ENCODE measurements around the gene TIMM10B. TPM values are rescaled to one million over a fixed set of nuclear protein-coding genes. Genes with fewer than 3 reads are reported as not detected.

TIMM10B gene
- total RNA-seq, 1 donor, result 49.7 TPM

DNA sequence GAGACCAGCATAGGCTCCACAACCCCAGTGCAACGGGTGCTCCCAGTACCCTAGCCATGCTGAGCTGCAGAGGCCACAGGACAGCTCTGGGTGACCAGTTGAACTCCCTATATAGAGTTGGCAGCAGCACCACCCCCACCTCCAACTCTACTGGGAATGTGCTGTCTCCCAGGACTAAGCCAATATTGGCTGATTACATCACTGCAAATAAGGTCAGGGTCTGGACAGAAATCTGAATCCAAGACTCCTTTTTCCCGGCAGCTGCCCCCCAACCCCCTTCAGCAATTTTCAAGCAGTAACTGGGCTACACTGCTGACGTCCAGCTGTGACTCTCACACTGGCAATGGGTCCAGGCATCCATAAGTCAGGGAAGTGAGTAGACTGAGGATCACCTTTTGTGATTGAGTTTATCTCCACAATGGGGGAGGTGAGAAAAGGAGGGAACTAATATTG, 40.4 kb upstream of the TIMM10B start, which contains the start of gene HPX:
Gene HPX (minus strand): TSS at position 82 of the 453 bp plus-strand sequence. CDS start 24 bp downstream, at position 58.
- TF ChIP-seq, protein P1, sequence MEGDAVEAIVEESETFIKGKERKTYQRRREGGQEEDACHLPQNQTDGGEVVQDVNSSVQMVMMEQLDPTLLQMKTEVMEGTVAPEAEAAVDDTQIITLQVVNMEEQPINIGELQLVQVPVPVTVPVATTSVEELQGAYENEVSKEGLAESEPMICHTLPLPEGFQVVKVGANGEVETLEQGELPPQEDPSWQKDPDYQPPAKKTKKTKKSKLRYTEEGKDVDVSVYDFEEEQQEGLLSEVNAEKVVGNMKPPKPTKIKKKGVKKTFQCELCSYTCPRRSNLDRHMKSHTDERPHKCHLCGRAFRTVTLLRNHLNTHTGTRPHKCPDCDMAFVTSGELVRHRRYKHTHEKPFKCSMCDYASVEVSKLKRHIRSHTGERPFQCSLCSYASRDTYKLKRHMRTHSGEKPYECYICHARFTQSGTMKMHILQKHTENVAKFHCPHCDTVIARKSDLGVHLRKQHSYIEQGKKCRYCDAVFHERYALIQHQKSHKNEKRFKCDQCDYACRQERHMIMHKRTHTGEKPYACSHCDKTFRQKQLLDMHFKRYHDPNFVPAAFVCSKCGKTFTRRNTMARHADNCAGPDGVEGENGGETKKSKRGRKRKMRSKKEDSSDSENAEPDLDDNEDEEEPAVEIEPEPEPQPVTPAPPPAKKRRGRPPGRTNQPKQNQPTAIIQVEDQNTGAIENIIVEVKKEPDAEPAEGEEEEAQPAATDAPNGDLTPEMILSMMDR (IDR thresholded peaks at IDR 0.05; ENCODE audit: insufficient read depth, low read depth, low read length), result no peak
- H3K4me3 ChIP-seq (ENCODE audit: low read depth, low read length), result no peak within 1 kb of the TSS
- no peak for DNase-seq (ENCODE audit: low read depth)

DNA sequence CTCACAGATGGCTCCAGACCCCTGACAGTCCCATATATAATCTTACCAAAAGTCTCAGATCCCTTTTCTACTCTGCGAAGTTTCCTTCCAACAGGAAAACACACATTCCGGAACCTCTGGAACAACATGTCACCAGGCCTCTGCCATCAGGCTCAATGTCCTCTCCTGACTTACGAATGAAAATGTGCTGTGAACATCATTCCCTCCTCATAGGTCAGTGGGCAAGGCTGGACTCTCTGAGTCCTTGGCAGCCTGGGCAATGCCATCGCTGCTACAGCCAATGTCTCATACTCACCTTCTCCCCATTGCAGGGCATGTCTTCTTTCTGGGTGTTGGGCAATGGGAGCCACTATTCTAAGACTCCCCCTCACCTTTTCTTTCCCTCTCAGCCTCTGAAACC, 38.9 kb upstream of the TIMM10B start:
- H3K4me3 ChIP-seq (ENCODE audit: low read depth, low read length), result no peak overlapping the region
- TF ChIP-seq, protein P1 (IDR thresholded peaks at IDR 0.05; ENCODE audit: insufficient read depth, low read depth, low read length), result no peak
- no peak for DNase-seq (ENCODE audit: low read depth)

DNA sequence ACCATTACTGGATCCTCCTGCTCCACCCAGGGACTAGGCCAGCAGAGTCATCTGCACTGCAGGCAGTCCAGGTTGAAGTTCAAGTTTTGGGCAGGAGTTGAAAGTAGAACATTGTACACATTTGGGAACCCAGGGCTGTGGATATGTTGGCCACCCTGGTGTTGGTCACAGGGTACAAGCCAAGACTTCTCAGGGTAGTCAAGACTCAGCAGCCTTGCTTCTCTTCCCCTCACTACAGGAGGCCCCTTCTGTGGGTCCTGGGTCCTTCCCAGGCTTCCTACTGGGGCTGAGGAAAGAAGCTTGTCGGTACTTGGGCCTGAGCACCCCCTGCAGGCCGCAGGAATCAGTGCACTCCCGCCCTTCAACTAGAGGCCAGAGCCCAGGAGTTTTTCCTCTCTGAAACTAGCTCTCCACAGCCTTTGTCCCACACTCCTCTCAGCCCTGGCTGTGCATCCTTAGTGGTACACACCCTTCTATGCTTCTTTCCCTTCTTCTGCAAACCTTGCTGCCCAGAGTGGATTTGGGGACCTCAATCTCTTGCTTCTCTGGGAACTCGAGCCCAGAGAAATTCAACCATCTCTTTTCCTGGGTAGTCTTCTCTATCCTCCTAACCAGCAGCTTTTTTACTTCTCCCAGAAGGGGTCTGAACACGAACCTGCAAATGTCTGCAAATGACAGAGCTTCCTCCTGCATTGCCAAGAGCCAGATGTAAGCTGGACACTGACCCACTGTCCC, 37.9 kb upstream of the TIMM10B start:
- peak; percentile 60 for DNase-seq (ENCODE audit: low read depth)
- no peak overlapping the region for H3K4me3 ChIP-seq (ENCODE audit: low read depth, low read length)
- TF ChIP-seq, protein P1 (IDR thresholded peaks at IDR 0.05; ENCODE audit: insufficient read depth, low read depth, low read length), result peak; percentile 95

DNA sequence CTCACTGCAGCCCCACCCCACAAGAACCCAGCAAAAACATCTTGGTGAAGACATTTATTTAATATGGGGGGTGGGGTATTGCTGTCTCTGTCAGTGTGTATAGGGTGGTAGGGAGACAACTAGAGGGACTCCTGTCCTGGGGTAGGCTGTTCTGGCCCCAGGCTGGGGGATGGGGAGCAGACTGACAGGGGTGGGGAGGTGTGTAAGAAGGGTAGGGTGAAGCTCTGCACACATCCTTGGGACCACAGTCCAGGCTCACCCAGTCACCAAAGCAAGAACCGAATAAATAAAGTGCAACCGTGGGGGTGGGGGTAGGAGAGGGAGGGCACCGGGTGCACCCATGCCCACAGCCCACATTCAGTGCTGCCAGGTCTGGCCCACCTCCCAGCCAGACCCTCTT, 32.7 kb upstream of the TIMM10B start:
- TF ChIP-seq, protein P1 (IDR thresholded peaks at IDR 0.05; ENCODE audit: insufficient read depth, low read depth, low read length), result no peak
- no peak overlapping the region for H3K4me3 ChIP-seq (ENCODE audit: low read depth, low read length)
- DNase-seq (ENCODE audit: low read depth), result no peak

DNA sequence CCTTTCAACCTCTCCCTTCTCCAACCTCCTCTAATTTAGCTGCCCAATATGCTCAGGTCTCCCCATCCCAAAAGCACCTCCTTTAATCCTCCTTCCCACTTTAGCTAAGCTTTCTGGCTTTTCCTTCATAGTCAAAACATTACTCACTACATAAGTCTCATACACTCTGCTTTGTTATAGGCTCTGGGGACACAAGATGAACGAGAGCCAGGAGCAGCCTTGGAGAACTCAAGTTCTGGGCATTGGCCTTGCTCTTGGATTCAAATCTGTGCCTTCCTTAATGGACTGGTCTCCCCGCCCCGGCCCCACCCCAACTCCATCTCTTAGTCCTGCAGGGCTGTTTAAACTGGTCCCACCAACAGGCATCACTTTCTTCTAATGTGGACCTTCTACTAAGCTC, 29.1 kb upstream of the TIMM10B start:
- TF ChIP-seq, protein P1 (IDR thresholded peaks at IDR 0.05; ENCODE audit: insufficient read depth, low read depth, low read length), result no peak
- DNase-seq (ENCODE audit: low read depth), result no peak
- H3K4me3 ChIP-seq (ENCODE audit: low read depth, low read length), result no peak overlapping the region

DNA sequence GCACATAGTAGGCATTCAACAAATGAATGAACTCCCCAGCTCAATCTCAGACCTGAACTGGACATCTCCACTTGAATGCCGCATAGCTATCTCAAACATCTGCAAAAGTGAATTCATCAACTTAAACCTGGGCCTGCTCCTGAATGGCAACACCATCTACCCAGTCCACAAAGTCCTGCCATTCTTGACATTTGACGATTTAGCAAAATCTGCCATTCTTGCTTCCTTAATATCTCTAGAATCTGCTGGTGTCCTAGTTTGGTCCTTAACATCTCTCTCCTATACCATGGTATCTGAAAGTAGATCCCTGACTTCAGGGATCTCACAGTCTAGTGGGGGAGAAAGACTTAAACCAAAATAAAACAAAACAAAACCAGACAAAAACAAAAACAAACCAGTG, 28.1 kb upstream of the TIMM10B start:
- TF ChIP-seq, protein P1 (IDR thresholded peaks at IDR 0.05; ENCODE audit: insufficient read depth, low read depth, low read length), result no peak
- no peak overlapping the region for H3K4me3 ChIP-seq (ENCODE audit: low read depth, low read length)
- no peak for DNase-seq (ENCODE audit: low read depth)
